Stimulated activated CD4-positive, alpha-beta T cell treated with anti-CD3 and anti-CD28 coated beads, Interleukin-4, amount 100 ng/mL, for 48 hours (primary cell): ENCODE data around the gene PRRT1B.
"Not testable (repeated sequence)": the region's sequence is repeated elsewhere in the genome, so short reads cannot be mapped to it uniquely, and the experiment has no call there.

Experiments used
- DNase-seq, 2 donors: peaks; one replicate each; pipeline ENCODE4 v3.0.0-alpha.2; 2020; ENCODE audit warnings: low read depth in 2 of 2

Gene PRRT1B

GRCh38 chr9:131545003-131545785 is at the start of gene PRRT1B:
Gene PRRT1B (plus strand): TSS chr9:131545523. CDS start chr9:131545616, 93 bp downstream.
- DNase-seq, result no peak

GRCh38 chr9:131495785-131496184 is 49.5 kb upstream of the PRRT1B start:
- no peak for DNase-seq

GRCh38 chr9:131496844-131497405 is 48.4 kb upstream of the PRRT1B start:
- no peak for DNase-seq

DNA sequence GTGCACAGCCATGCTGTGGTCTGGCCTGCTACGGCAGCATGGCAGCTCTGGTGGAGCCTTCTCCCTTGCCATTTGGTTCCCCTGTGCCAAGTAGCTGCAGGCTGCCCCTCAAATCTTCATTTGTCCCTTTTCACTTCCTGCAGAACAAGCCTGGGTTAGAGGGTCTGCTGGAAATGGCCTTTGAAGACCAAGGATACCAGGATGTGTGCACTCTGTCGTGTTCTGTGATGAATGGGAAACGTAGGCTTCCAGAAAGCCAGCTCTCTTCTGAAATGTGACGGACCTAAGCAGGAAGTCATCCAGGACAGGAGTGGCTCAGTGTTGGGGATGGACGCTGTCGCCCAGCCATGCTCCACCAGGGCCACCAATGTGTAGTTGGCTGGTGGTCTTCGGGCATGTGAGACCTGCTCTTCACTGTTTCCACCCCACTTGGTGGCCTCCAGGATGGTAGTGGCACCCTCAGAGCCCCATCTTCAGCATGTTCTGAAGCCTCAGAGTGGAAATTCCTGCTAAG is 46.0 kb upstream of the PRRT1B start:
- no peak for DNase-seq

- peak; percentile 47 to 66 for DNase-seq
Measured at GRCh38 chr9:131500377-131500776, 44.9 kb upstream of the PRRT1B start.

DNA sequence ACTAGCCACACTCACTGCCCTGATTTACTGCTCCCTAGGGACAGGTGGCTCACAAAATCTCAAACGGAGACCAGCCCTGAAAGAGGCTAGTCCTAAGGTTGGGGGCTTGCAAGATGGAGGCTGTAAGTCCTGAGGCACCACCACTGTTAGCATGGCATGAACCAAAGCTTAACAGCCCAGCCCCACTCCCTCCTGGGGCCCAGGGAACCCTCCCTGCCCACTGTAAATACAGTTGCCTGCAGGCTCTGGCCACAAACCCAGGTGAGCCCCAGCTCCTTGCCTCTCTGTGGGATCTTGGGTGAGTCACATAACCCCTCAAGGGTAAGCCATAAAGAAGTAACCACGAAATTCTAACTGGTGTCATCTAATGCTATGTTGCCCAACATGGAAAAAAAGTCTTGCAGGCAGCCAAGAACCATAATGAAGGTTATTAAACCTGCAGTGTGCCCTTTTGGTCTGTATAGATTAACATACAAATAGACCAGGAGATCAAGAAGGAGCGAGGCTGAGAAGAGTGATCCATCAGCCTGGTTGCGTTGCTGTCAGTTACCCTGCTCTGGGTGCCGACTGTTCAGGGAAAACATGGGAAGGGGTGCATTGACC is 44.3 kb upstream of the PRRT1B start:
- DNase-seq, result peak; percentile 48 to 50

DNA sequence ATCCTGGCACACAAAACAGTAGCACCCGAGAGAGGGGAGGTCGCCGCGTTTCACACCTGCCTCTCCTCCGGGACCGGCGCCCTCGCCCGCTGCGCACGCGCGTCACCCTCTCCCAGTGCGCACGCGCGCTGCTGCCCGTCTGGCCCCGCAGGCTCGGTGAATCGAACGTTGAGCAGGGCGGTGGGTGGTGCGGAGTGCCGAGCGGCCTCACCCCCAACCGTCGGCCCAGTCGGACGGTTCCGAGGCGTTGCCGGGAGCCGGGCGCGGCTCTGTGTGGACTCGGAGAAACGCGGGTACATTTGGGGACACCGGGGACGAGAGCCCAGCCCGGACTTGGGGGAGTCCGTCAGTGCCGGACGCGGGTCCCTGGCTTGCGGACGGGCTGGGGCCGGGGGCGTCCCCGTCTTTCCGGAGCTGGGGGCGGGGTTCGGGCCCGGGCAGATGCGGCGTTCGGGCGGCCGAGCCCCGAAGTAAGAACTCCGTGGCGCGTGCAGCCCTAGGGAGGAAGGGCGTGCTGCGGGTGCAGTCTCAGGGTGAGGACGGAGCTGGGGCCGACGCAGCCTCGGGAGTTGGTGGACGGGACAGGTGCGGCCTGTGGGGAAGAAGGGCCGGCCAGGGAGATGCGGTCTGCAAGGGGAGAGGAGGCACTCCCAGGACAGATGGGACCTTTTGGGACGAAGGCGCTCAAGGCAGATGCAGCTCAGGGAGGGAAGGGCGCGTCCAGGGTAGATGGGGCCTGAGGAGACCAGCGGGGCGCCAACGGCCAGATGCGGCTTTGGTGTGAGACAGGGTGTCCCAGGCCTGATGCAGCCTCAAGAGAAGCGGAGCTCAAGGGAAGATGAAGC is 42.3 kb upstream of the PRRT1B start, which contains the start of gene POMT1:
TSS of gene POMT1 (plus strand) at position 138 of the 845 bp plus-strand sequence. CDS start 1,301 bp downstream, outside the sequence.
- peak; percentile 79 to 85 for DNase-seq

DNA sequence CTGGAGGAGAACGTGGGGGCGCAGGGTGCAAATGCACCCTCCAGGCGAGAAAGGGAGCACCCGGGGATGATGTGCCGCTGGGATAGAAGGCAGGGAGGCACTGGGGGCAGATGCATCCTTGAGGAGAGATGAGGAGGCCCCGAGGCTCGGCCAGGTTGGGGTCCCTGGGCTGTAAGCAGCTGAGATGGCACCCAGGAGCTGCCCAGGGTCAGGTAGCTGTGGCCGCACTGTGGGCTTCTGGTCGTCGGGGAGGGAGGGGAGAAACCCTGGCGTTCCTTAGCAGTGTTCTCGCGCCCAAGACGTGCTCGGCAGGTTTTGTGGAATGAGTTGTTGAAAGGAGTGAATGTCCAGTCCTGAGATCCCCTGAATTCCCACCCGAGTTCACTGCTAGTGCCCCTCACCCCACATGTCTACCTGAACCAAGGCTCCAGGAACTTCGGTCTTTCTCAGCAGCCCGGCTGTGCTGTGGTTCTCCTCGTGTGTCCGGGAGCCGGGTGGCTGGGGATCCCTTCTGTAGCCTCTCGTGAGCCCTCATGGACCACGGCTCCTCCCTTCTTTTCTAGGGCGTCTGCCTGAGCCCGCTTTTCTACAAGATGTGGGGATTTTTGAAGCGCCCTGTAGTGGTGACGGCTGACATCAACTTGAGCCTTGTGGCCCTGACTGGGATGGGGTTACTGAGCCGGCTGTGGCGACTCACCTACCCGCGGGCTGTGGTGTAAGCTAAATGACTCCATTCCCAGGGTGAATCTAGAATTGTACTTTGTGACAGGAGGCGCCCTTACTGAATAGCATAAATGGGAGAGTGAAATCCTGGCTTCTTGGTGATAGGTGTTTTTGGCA is 41.5 kb upstream of the PRRT1B start:
- peak; percentile 66 to 77 for DNase-seq

GRCh38 chr9:131505012-131505411 is 40.3 kb upstream of the PRRT1B start:
- DNase-seq, result no peak

GRCh38 chr9:131511416-131511815 is 33.9 kb upstream of the PRRT1B start:
- no peak for DNase-seq

DNA sequence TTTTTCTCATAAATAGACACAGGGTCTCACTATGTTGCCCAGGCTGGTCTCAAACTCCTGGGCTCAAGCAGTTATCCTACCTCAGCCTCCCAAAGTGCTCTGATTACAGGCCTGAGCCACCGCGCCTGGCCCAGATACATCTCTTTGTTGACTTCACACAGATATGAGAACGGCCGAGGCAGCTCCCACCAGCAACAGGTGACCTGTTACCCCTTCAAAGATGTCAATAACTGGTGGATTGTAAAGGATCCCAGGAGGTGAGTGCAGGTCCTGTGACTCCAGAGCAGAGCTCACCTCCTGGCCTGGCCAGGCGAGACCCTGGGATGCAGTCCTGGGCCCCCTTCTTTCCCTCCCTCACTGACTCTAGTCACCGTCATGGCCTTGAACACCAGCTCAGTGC is 33.4 kb upstream of the PRRT1B start:
- DNase-seq, result no peak

DNA sequence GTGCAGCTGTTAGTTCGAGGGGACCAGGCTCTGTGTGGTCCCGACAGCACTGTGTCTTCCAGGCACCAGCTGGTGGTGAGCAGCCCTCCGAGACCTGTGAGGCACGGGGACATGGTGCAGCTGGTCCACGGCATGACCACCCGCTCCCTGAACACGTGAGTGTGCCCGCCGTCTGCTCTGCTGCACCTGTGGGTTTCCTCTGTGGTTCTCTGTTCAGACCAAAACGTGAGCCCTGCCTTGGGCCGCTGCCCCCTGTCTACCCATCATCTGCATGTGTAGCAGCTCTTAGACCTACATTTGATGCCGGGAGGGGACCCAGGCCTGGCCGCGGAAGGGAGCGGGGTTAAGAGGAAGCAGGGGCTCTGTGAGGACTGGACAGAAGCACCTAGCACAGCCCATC is 32.1 kb upstream of the PRRT1B start:
- no peak for DNase-seq

DNA sequence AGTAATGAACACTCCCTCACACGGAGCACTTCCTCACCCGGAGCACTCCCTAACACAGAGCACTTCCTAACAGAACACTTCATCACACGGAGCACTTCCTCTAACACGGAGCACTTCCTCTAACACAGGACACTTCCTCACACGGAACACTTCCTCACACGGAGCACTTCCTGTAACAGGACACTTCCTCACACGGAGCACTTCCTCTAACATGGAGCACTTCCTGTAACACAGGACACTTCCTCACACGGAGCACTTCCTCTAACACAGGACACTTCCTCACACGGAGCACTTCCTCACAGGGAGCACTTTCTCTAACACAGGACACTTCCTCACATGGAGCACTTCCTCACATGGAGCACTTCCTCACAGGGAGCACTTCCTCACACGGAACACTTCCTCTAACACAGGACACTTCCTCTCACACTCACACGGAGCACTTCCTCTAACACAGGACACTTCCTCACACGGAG is 29.7 kb upstream of the PRRT1B start:
- DNase-seq, result not testable (repeated sequence)

- DNase-seq, result no peak
Measured at GRCh38 chr9:131516100-131516499, 29.2 kb upstream of the PRRT1B start.

DNA sequence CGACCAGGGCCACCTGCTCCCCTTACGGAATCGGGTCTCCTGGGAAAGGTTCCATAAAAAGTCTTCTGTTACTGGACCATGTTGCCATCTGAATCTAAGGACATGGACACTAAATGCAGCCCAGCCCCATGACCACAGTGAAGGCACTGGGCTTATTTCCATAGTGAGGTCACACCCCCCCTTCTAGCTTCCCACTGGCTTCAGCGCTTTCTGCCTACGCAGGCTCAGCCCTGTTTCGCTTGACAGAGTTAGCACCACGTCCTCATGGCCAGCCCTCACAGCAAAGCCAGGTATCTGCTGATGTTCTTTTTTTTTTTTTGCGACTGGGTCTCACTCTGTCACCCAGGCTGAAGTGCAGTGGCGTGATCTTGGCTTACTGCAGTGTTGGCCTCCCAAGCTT is 28.4 kb upstream of the PRRT1B start:
- DNase-seq, result no peak

GRCh38 chr9:131517761-131518190 is 27.5 kb upstream of the PRRT1B start:
- DNase-seq, result no peak

DNA sequence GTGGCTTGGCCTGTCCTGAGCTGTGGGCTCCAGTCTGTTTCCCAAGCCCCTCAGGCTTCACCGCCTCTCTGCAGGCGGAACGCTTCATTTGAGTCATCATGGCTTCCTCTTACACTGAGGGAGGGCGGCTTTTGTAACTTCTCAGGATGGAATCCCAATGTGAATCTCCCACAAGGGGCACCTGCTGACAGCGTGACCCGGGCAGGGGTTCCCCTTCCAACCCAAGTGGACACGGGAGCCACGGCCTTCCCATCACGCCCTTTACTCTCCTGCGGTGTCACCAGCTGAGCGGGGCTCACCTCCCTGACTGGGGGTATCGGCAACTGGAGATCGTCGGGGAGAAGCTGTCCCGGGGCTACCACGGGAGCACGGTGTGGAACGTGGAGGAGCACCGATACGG is 26.8 kb upstream of the PRRT1B start:
- DNase-seq, result no peak

DNA sequence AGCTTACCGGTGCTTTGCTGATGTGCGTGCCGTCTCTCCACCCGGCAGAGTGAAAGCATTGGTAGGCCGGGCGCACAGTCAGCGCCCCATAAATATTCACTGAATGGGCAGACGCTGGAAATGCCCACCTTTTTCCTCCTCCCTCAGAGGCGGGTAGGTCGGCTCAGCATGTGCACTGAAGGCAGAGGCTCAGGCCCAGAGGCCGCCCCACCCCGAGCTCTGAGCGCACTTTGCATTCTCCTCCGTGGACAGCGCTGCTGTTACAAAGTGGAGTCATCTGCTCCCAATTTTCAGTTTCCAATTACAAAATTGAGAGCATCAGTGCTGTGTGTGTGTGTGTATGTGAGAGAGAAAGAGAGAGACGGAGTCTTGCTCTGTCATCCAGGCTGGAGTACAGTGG is 24.8 kb upstream of the PRRT1B start:
- no peak for DNase-seq

GRCh38 chr9:131521203-131521602 is 24.1 kb upstream of the PRRT1B start:
- no peak for DNase-seq

DNA sequence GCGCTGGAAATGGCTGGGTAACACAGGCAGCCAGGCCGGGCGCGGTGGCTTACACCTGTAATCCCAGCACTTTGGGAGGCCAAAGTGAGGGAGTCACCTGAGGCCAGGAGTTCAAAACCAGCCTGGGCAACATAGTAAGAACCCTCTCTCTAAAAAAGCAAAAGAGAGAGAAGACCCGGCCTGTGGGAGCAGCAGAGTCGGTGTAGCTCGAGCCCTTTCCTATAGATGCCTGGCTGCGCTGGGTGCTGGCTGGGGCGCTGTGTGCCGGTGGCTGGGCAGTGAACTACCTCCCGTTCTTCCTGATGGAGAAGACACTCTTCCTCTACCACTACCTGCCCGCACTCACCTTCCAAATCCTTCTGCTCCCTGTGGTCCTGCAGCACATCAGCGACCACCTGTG is 23.5 kb upstream of the PRRT1B start:
- DNase-seq, result no peak
